Ishikawa (cell line): ENCODE measurements around the gene TOP2B.

ENCODE experiments used
- CEBPB ChIP-seq: IDR thresholded peaks from 2 replicates; pipeline ENCODE4 v1.6.1; 2012
- CREB1 ChIP-seq: IDR thresholded peaks from 2 replicates; pipeline ENCODE4 v1.6.1; 2012; ENCODE audit warnings: low read depth
- EGR1 ChIP-seq: IDR thresholded peaks from 2 replicates; pipeline ENCODE4 v1.6.1; 2012
- EP300 ChIP-seq: IDR thresholded peaks from 2 replicates; pipeline ENCODE4 v1.6.1; 2012; ENCODE audit warnings: borderline replicate concordance
- FOXM1 ChIP-seq: IDR thresholded peaks from 2 replicates; pipeline ENCODE4 v1.6.1; 2012; ENCODE audit warnings: low read depth, borderline replicate concordance
- MAX ChIP-seq: IDR thresholded peaks from 2 replicates; pipeline ENCODE4 v1.6.1; 2012
- NFIC ChIP-seq: IDR thresholded peaks from 2 replicates; pipeline ENCODE4 v1.6.1; 2012
- RAD21 ChIP-seq: IDR thresholded peaks from 2 replicates; pipeline ENCODE4 v1.6.1; 2012; ENCODE audit warnings: low read depth
- REST ChIP-seq: IDR thresholded peaks from 2 replicates; pipeline ENCODE4 v1.6.1; 2012; ENCODE audit warnings: low read depth, mild to moderate bottlenecking
- TAF1 ChIP-seq: IDR thresholded peaks from 2 replicates; pipeline ENCODE4 v1.6.1; 2012; ENCODE audit warnings: low read depth, mild to moderate bottlenecking
- TCF12 ChIP-seq: IDR thresholded peaks from 2 replicates; pipeline ENCODE4 v1.6.1; 2012; ENCODE audit warnings: low read depth
- TEAD4 ChIP-seq: IDR thresholded peaks from 2 replicates; pipeline ENCODE4 v1.6.1; 2012
- USF1 ChIP-seq: IDR thresholded peaks from 2 replicates; pipeline ENCODE4 v1.6.1; 2012
- YY1 ChIP-seq: IDR thresholded peaks from 2 replicates; pipeline ENCODE4 v1.6.1; 2012; ENCODE audit warnings: low read depth
- ZBTB7A ChIP-seq: IDR thresholded peaks from 2 replicates; pipeline ENCODE4 v1.6.1; 2012; ENCODE audit warnings: low read depth

TOP2B gene

GRCh38 chr3:25654576-25654975 is 10.1 kb downstream of the TOP2B start:
- no peak for TF ChIP-seq ZBTB7A
- no peak for TF ChIP-seq CEBPB
- TF ChIP-seq YY1, result no peak
- TF ChIP-seq TCF12, result no peak
- no peak for TF ChIP-seq EGR1
- TF ChIP-seq REST, result no peak
- no peak for TF ChIP-seq EP300

GRCh38 chr3:25653322-25653721 is 11.4 kb downstream of the TOP2B start:
- TF ChIP-seq YY1, result no peak
- no peak for TF ChIP-seq TEAD4
- TF ChIP-seq ZBTB7A, result no peak
- no peak for TF ChIP-seq MAX
- TF ChIP-seq REST, result no peak
- no peak for TF ChIP-seq NFIC
- no peak for TF ChIP-seq TAF1
- no peak for TF ChIP-seq RAD21
- no peak for TF ChIP-seq TCF12
- no peak for TF ChIP-seq FOXM1
- TF ChIP-seq CEBPB, result no peak
- TF ChIP-seq USF1, result no peak
- TF ChIP-seq CREB1, result no peak

- TF ChIP-seq EP300 (no peak), NFIC (no peak), YY1 (no peak), TAF1 (no peak), TCF12 (no peak), MAX (no peak), TEAD4 (no peak), ZBTB7A (no peak), RAD21 (no peak), CREB1 (no peak), REST (no peak), CEBPB (no peak), FOXM1 (no peak), USF1 (no peak), EGR1 (no peak)
Observed at GRCh38 chr3:25652921-25653320, 11.8 kb downstream of the TOP2B start.

GRCh38 chr3:25648925-25649830 is 15.5 kb downstream of the TOP2B start:
- TF ChIP-seq CREB1, result no peak
- TF ChIP-seq YY1, result no peak
